Right atrium auricular region (tissue), 2 donors: Measurements from ENCODE around the gene PTPRU. TPM values are rescaled to one million over a fixed set of nuclear protein-coding genes. Genes with fewer than 3 reads are reported as not detected.

Experiments used
- DNase-seq: peaks from one replicate; pipeline ENCODE4 v3.0.0-alpha.2; 2019; ENCODE audit warnings: low spot score
- H3K27ac ChIP-seq, 2 donors: fragments of 200-600 bp; sonication (generic); 1 replicate in 1 of 2; 2 replicates in 1 of 2; pipeline ENCODE4 v1.5.1; 2016 to 2019
- H3K27me3 ChIP-seq, 2 donors: fragments of 200-600 bp; sonication (generic); one replicate each; pipeline versions ENCODE4 v1.5.1 to v1.6.0; 2017 to 2019
- H3K36me3 ChIP-seq: fragments of 200-600 bp; sonication (generic); one replicate; pipeline ENCODE4 v1.5.1; 2016
- H3K4me1 ChIP-seq, 2 donors: fragments of 200-600 bp; sonication (generic); one replicate each; pipeline versions ENCODE4 v1.5.1 to v1.6.0; 2017 to 2019
- H3K4me3 ChIP-seq, 2 donors: fragments of 200-600 bp; sonication (generic); 1 replicate in 1 of 2; 2 replicates in 1 of 2; pipeline ENCODE4 v1.5.1; 2017 to 2019; ENCODE audit warnings: mild to moderate bottlenecking in 1 of 2, moderate library complexity in 1 of 2
- H3K9me3 ChIP-seq, 2 donors: fragments of 200-600 bp; sonication (generic); one replicate each; pipeline ENCODE4 v1.5.1; 2019
- total RNA-seq, 2 donors: library from RNA; depleted of rRNA; stranded (reverse); fragments of >200 nt; gene quantifications; one replicate each; pipeline ENCODE4 v1.1.0, GENCODE V29; 2016
- TF ChIP-seq, protein P1 (sequence below), 2 donors: fragments of 200-600 bp; sonication (generic); IDR thresholded peaks; one replicate each; pipeline ENCODE4 v1.5.1; 2019; ENCODE audit warnings: antibody characterized with exemption in 2 of 2

PTPRU gene
- total RNA-seq, 2 donors from 2014 or later: 15.9 to 22.4 TPM

- TF ChIP-seq, protein P1, sequence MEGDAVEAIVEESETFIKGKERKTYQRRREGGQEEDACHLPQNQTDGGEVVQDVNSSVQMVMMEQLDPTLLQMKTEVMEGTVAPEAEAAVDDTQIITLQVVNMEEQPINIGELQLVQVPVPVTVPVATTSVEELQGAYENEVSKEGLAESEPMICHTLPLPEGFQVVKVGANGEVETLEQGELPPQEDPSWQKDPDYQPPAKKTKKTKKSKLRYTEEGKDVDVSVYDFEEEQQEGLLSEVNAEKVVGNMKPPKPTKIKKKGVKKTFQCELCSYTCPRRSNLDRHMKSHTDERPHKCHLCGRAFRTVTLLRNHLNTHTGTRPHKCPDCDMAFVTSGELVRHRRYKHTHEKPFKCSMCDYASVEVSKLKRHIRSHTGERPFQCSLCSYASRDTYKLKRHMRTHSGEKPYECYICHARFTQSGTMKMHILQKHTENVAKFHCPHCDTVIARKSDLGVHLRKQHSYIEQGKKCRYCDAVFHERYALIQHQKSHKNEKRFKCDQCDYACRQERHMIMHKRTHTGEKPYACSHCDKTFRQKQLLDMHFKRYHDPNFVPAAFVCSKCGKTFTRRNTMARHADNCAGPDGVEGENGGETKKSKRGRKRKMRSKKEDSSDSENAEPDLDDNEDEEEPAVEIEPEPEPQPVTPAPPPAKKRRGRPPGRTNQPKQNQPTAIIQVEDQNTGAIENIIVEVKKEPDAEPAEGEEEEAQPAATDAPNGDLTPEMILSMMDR (IDR thresholded peaks at IDR 0.05): no peak
- H3K27me3 ChIP-seq: no peaks in the 10 kb centered on the region
- no peak overlapping the region for H3K27ac ChIP-seq
- no peaks in the 10 kb centered on the region for H3K36me3 ChIP-seq
- H3K4me3 ChIP-seq: no peak overlapping the region
- H3K4me1 ChIP-seq: no peaks in the 10 kb centered on the region
- DNase-seq: no peak
- no peaks in the 10 kb centered on the region for H3K9me3 ChIP-seq
Observed at GRCh38 chr1:29357452-29357851, 121.1 kb downstream of the PTPRU start.

DNA sequence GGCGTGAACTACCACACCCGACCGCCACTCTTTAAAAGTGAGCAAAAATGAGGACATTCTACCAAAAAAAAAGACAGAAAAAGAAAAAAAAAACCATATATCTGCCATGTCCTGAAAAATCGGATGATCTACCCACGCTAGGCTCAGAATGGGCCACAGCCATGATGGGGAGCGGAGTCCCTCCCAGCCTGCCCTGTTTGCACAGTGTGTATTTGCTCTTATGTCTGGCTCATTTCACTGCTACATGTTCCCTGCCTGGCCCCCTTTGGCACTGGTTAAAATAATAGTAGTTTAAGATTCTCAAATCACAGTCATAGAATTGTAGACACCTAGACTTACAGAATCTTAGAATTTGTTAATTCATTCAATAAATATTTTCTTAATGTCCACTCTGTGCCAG, 121.9 kb downstream of the PTPRU start:
- no peaks in the 10 kb centered on the region for H3K9me3 ChIP-seq
- H3K27me3 ChIP-seq: no peaks in the 10 kb centered on the region
- no peak overlapping the region for H3K4me3 ChIP-seq
- H3K36me3 ChIP-seq: no peaks in the 10 kb centered on the region
- no peaks in the 10 kb centered on the region for H3K4me1 ChIP-seq
- no peak overlapping the region for H3K27ac ChIP-seq
- DNase-seq: no peak
- TF ChIP-seq, protein P1 (IDR thresholded peaks at IDR 0.05): no peak

GRCh38 chr1:29360768-29361167, 124.4 kb downstream of the PTPRU start:
- Histone ChIP-seq H3K36me3 (no peaks in the 10 kb centered on the region), H3K27me3 (no peaks in the 10 kb centered on the region), H3K27ac (no peak overlapping the region), H3K4me1 (no peaks in the 10 kb centered on the region), H3K9me3 (no peaks in the 10 kb centered on the region), H3K4me3 (no peak overlapping the region)
- DNase-seq: no peak
- TF ChIP-seq, protein P1 (IDR thresholded peaks at IDR 0.05): no peak

DNA sequence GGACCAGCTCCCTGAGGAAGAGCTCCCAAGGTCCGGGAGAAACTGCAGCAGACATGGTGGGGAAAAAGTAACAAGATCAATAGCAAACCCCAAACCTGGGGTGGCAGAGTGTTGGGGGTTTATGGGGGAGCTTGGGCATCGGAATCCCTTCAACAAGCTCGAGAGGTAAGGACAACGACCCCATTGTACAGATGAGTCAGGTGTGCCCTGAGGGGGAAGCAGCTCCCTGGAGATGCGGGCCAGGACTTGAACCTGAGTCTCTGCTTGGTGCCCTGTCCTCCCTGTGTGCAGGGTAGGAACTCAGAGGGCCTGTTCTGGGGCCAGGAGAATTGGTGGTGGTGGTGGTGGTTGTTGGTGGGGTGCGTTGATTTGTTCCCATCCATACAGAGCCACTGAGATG, 125.4 kb downstream of the PTPRU start:
- no peak overlapping the region for H3K4me3 ChIP-seq
- TF ChIP-seq, protein P1 (IDR thresholded peaks at IDR 0.05): no peak
- H3K4me1 ChIP-seq: no peaks in the 10 kb centered on the region
- DNase-seq: no peak
- H3K9me3 ChIP-seq: no peaks in the 10 kb centered on the region
- no peaks in the 10 kb centered on the region for H3K36me3 ChIP-seq
- H3K27ac ChIP-seq: no peak overlapping the region
- H3K27me3 ChIP-seq: no peaks in the 10 kb centered on the region

DNA sequence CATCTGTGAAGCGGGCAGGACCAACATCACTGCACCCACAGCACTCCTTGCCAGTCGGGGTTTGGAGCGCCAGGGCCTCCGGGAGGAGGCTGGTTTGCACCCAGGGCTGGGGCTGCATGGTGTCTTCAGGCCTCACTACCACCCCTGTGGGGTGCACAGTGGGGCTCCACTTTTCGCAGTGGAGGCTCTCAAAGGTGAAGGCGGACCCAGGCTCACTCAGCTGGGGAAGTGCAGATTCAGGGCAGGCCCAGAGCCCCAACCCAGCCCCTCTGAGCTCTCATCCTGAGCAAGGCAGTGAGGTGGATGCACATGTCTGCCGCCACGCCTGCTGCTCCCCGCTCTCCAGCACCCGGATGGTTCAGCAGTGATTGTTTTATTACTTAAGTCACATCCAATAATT, 125.8 kb downstream of the PTPRU start:
- H3K4me1 ChIP-seq: no peaks in the 10 kb centered on the region
- no peaks in the 10 kb centered on the region for H3K27me3 ChIP-seq
- H3K36me3 ChIP-seq: no peaks in the 10 kb centered on the region
- no peak for DNase-seq
- no peaks in the 10 kb centered on the region for H3K9me3 ChIP-seq
- no peak overlapping the region for H3K27ac ChIP-seq
- H3K4me3 ChIP-seq: no peak overlapping the region
- TF ChIP-seq, protein P1 (IDR thresholded peaks at IDR 0.05): no peak

DNA sequence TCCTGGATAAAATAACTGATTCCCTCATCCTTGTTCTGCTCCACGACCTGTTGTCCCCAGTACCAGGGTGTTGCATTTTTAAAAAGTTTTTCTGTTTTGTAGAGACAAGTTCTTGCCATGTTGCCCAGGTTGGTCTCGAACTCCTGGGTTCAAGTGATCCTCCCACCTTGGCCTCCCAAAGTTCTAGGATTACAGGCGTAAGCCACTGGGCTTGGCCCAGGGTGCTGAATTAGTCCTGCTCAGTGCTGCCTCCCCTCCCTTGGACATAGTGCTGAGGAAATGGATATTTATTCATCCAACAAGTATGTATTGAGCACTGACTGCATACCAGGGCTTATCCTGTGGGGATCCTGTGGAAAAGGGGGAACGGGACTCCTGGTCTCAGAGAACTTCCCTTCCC, 126.4 kb downstream of the PTPRU start:
- H3K27me3 ChIP-seq: no peaks in the 10 kb centered on the region
- no peak for DNase-seq

More for the DNA sequence above, 126.4 kb downstream of the PTPRU start:
- Histone ChIP-seq H3K4me1 (no peaks in the 10 kb centered on the region), H3K4me3 (no peak overlapping the region), H3K27ac (no peak overlapping the region), H3K9me3 (no peaks in the 10 kb centered on the region), H3K36me3 (no peaks in the 10 kb centered on the region)
- TF ChIP-seq, protein P1 (IDR thresholded peaks at IDR 0.05): no peak
